Neural progenitor cell (in vitro differentiated cells): ENCODE data around the gene MPC1. TPM values are rescaled to one million over a fixed set of nuclear protein-coding genes. Genes with fewer than 3 reads are reported as not detected.

ENCODE experiments used
- DNase-seq: peaks from one replicate; pipeline ENCODE4 v3.0.0-alpha.2; 2016; ENCODE audit warnings: low spot score
- H2AFZ ChIP-seq: fragments of 200-600 bp; sonication (generic); replicated peaks from 2 replicates; pipeline ENCODE4 v1.6.1; 2016; ENCODE audit warnings: antibody characterized with exemption
- H3F3A ChIP-seq: fragments of 200-600 bp; sonication (generic); 2 replicates; pipeline ENCODE4 v1.6.1; 2016; ENCODE audit warnings: antibody characterized with exemption, low read depth
- H3K27ac ChIP-seq: fragments of 200-600 bp; sonication (generic); 2 replicates; pipeline ENCODE4 v1.5.1; 2016; ENCODE audit warnings: mild to moderate bottlenecking
- H3K27me3 ChIP-seq: fragments of 200-600 bp; sonication (generic); 2 replicates; pipeline ENCODE4 v1.6.1; 2016; ENCODE audit warnings: mild to moderate bottlenecking, moderate library complexity
- H3K36me3 ChIP-seq: fragments of 200-600 bp; sonication (generic); 2 replicates; pipeline ENCODE4 v1.5.1; 2016
- H3K4me1 ChIP-seq: fragments of 200-600 bp; sonication (generic); 2 replicates; pipeline ENCODE4 v1.6.1; 2016; ENCODE audit warnings: mixed run types
- H3K4me2 ChIP-seq: fragments of 200-600 bp; sonication (generic); 2 replicates; pipeline ENCODE4 v1.6.1; 2016
- H3K4me3 ChIP-seq: fragments of 200-600 bp; sonication (generic); 2 replicates; pipeline ENCODE4 v1.5.1; 2016
- H3K79me2 ChIP-seq: fragments of 200-600 bp; sonication (generic); 2 replicates; pipeline ENCODE4 v1.6.1; 2016; ENCODE audit warnings: low read depth
- H3K9ac ChIP-seq: fragments of 200-600 bp; sonication (generic); 2 replicates; pipeline ENCODE4 v1.6.1; 2016
- H3K9me3 ChIP-seq: fragments of 200-600 bp; sonication (generic); 2 replicates; pipeline ENCODE4 v1.5.1; 2016; ENCODE audit warnings: low read depth
- H4K20me1 ChIP-seq: fragments of 200-600 bp; sonication (generic); 2 replicates; pipeline ENCODE4 v1.6.1; 2016; ENCODE audit warnings: low read depth
- H3K27ac Mint-ChIP-seq: 3 replicates; pipeline ENCODE4 v1.8.0; 2021; ENCODE audit warnings: mixed read lengths
- H3K27me3 Mint-ChIP-seq: 2 replicates; pipeline ENCODE4 v1.8.0; 2022; ENCODE audit warnings: low read depth, mild to moderate bottlenecking, inconsistent platforms, moderate library complexity, mixed read lengths; ENCODE audit not compliant: insufficient read depth
- H3K36me3 Mint-ChIP-seq: 3 replicates; pipeline ENCODE4 v1.8.0; 2021; ENCODE audit warnings: mixed read lengths
- H3K4me1 Mint-ChIP-seq: 3 replicates; pipeline ENCODE4 v1.8.0; 2021; ENCODE audit warnings: mixed read lengths
- H3K4me3 Mint-ChIP-seq: 3 replicates; pipeline ENCODE4 v1.8.0; 2021; ENCODE audit warnings: mild to moderate bottlenecking, moderate library complexity, mixed read lengths
- H3K9me3 Mint-ChIP-seq: 3 replicates; pipeline ENCODE4 v1.8.0; 2020; ENCODE audit warnings: mixed read lengths
- CTCF ChIP-seq: fragments of 200-600 bp; sonication (generic); IDR thresholded peaks from 2 replicates; pipeline ENCODE4 v1.5.1; 2017; ENCODE audit warnings: antibody characterized with exemption, mild to moderate bottlenecking
- EZH2 ChIP-seq: fragments of 200-600 bp; sonication (generic); IDR thresholded peaks from 2 replicates; pipeline ENCODE4 v1.6.1; 2017; ENCODE audit warnings: antibody characterized with exemption, mild to moderate bottlenecking, moderate library complexity
- EZH2phosphoT487 ChIP-seq: fragments of 200-600 bp; sonication (generic); IDR thresholded peaks from 2 replicates; pipeline ENCODE4 v1.6.1; 2017; ENCODE audit warnings: antibody characterized with exemption
- total RNA-seq: library from RNA; depleted of rRNA; stranded (reverse); fragments of >200 nt; gene quantifications from 2 replicates; pipeline ENCODE4 v1.2.3, GENCODE V29; 2015; ENCODE audit warnings: low replicate concordance

Gene MPC1
- total RNA-seq, 1 donor from 2014 or later, result 13.2 TPM

GRCh38 chr6:166411721-166412151 lies 29.0 kb upstream of the MPC1 start:
- Mint-ChIP-seq H3K4me3 (no peak overlapping the region), H3K36me3 (peaks cover 16% of the 10 kb centered on the region), H3K27ac (no peak overlapping the region), H3K9me3 (peaks cover 4% of the 10 kb centered on the region), H3K4me1 (peaks cover 11% of the 10 kb centered on the region), H3K27me3 (peaks cover 4% of the 10 kb centered on the region)
- Histone ChIP-seq H3K27ac (no peak overlapping the region), H3K79me2 (no peaks in the 10 kb centered on the region), H3K4me2 (no peak overlapping the region), H3K4me3 (no peak overlapping the region), H3F3A (no peaks in the 10 kb centered on the region), H3K36me3 (no peaks in the 10 kb centered on the region), H2AFZ (no peak overlapping the region), H3K9ac (no peak overlapping the region), H3K27me3 (no peaks in the 10 kb centered on the region), H3K9me3 (no peaks in the 10 kb centered on the region), H4K20me1 (no peaks in the 10 kb centered on the region), H3K4me1 (no peaks in the 10 kb centered on the region)
- no peak for DNase-seq
- TF ChIP-seq EZH2phosphoT487 (no peak), EZH2 (no peak), CTCF (no peak)

GRCh38 chr6:166411271-166411670 lies 28.5 kb upstream of the MPC1 start:
- H3K27me3 Mint-ChIP-seq, result peaks cover 4% of the 10 kb centered on the region
- H3K27ac Mint-ChIP-seq, result no peak overlapping the region
- Histone ChIP-seq H3K4me3 (no peak overlapping the region), H3K27me3 (no peaks in the 10 kb centered on the region), H3K27ac (no peak overlapping the region), H3K4me2 (no peak overlapping the region), H3K9me3 (no peaks in the 10 kb centered on the region), H3F3A (no peaks in the 10 kb centered on the region), H2AFZ (no peak overlapping the region), H3K9ac (no peak overlapping the region), H4K20me1 (no peaks in the 10 kb centered on the region), H3K36me3 (no peaks in the 10 kb centered on the region), H3K79me2 (no peaks in the 10 kb centered on the region), H3K4me1 (no peaks in the 10 kb centered on the region)
- peaks cover 11% of the 10 kb centered on the region for H3K36me3 Mint-ChIP-seq
- peaks cover 4% of the 10 kb centered on the region for H3K9me3 Mint-ChIP-seq
- H3K4me1 Mint-ChIP-seq, result peaks cover 11% of the 10 kb centered on the region
- no peak for TF ChIP-seq EZH2phosphoT487
- no peak for TF ChIP-seq CTCF
- TF ChIP-seq EZH2, result no peak
- H3K4me3 Mint-ChIP-seq, result no peak overlapping the region
- DNase-seq, result no peak

- Histone ChIP-seq H3F3A (no peaks in the 10 kb centered on the region), H3K9ac (no peak overlapping the region), H2AFZ (no peak overlapping the region), H3K9me3 (no peaks in the 10 kb centered on the region), H4K20me1 (no peaks in the 10 kb centered on the region), H3K79me2 (no peaks in the 10 kb centered on the region), H3K27me3 (no peaks in the 10 kb centered on the region), H3K4me1 (no peaks in the 10 kb centered on the region), H3K4me3 (no peak overlapping the region), H3K27ac (no peak overlapping the region), H3K4me2 (no peak overlapping the region), H3K36me3 (no peaks in the 10 kb centered on the region)
- no peak for DNase-seq
- TF ChIP-seq EZH2, result no peak
- no peak for TF ChIP-seq EZH2phosphoT487
- TF ChIP-seq CTCF, result no peak
- peaks cover 4% of the 10 kb centered on the region for H3K36me3 Mint-ChIP-seq
- H3K4me1 Mint-ChIP-seq, result peaks cover 14% of the 10 kb centered on the region
- H3K9me3 Mint-ChIP-seq, result no peaks in the 10 kb centered on the region
- peaks cover 4% of the 10 kb centered on the region for H3K27me3 Mint-ChIP-seq
- no peak overlapping the region for H3K4me3 Mint-ChIP-seq
- peak overlapping the region; percentile 90 for H3K27ac Mint-ChIP-seq
Observed at GRCh38 chr6:166410426-166410935, 27.7 kb upstream of the MPC1 start.
